Immature natural killer cell (primary cell): ENCODE results near the gene SORCS1. TPM values are rescaled to one million over a fixed set of nuclear protein-coding genes. Genes with fewer than 3 reads are reported as not detected.

Experiments used
- DNase-seq, 3 donors: peaks; one replicate each; pipeline ENCODE4 v3.0.0; 2022; ENCODE audit warnings: mixed read lengths in 1 of 3
- H3K27ac Mint-ChIP-seq, 6 donors: one replicate each; pipeline ENCODE4 v1.8.0; 2020; ENCODE audit warnings: mixed read lengths in 6 of 6, mild to moderate bottlenecking in 5 of 6, inconsistent platforms in 4 of 6, moderate library complexity in 3 of 6
- H3K27me3 Mint-ChIP-seq, 3 donors: one replicate each; pipeline ENCODE4 v1.8.0; 2020 to 2021; ENCODE audit warnings: low read depth in 3 of 3, mild to moderate bottlenecking in 3 of 3, mixed read lengths in 3 of 3, moderate library complexity in 3 of 3, inconsistent platforms in 1 of 3
- H3K36me3 Mint-ChIP-seq, 3 donors: one replicate each; pipeline ENCODE4 v1.8.0; 2020; ENCODE audit warnings: mixed read lengths in 3 of 3, inconsistent platforms in 2 of 3, mild to moderate bottlenecking in 2 of 3
- H3K4me1 Mint-ChIP-seq, 2 donors: one replicate each; pipeline ENCODE4 v1.8.0; 2020; ENCODE audit warnings: inconsistent platforms in 2 of 2, mild to moderate bottlenecking in 2 of 2, mixed read lengths in 2 of 2, moderate library complexity in 1 of 2
- H3K4me3 Mint-ChIP-seq, 5 donors: one replicate each; pipeline ENCODE4 v1.8.0; 2020; ENCODE audit warnings: mild to moderate bottlenecking in 5 of 5, mixed read lengths in 5 of 5, inconsistent platforms in 3 of 5, moderate library complexity in 3 of 5
- H3K9me3 Mint-ChIP-seq, 6 donors: one replicate each; pipeline ENCODE4 v1.8.0; 2020; ENCODE audit warnings: mild to moderate bottlenecking in 6 of 6, mixed read lengths in 6 of 6, inconsistent platforms in 4 of 6, moderate library complexity in 3 of 6
- polyA plus RNA-seq, 3 donors: library from polyadenylated mRNA; unstranded; fragments of 300-500 nt; fragmentation: Illumina TruSeq; gene quantifications; one replicate each; pipeline ENCODE4 v1.2.3, GENCODE V29; 2021

Gene SORCS1
- polyA plus RNA-seq, 3 donors from 2014 or later: not detected

DNA sequence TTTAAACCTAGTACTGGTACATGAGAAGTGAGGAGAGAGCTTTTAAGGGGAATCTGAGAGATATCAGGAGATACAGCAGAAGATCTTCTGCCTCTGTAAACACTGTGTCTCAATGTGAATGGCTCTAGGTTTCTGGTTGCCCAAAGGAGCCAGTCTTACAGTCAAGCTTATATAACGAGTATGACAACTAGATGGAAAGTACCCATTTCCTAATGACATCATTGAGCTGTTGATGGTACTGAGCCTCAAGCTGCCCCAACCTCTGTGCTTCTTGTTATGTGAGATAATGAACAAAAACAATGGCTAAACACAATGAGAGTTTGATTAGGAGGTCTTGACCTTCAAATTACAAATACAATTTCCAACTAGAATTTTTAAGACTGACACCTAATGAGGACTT is 451.5 kb downstream of the SORCS1 start:
- peaks cover 0 to 2% (median 0%) of the 10 kb centered on the region in 6 donors for H3K9me3 Mint-ChIP-seq
- DNase-seq: no peak
- no peak overlapping the region for H3K4me3 Mint-ChIP-seq
- no peak overlapping the region for H3K27ac Mint-ChIP-seq
- peaks cover 1 to 5% (median 2%) of the 10 kb centered on the region in 3 donors for H3K27me3 Mint-ChIP-seq
- H3K4me1 Mint-ChIP-seq: peaks cover 0 to 3% of the 10 kb centered on the region in 2 donors
- no peaks in the 10 kb centered on the region for H3K36me3 Mint-ChIP-seq

GRCh38 chr10:106711313-106711906 is 453.1 kb downstream of the SORCS1 start:
- Mint-ChIP-seq H3K27me3 (peaks cover 1 to 5% (median 2%) of the 10 kb centered on the region in 3 donors), H3K4me1 (peaks cover 0 to 3% of the 10 kb centered on the region in 2 donors), H3K36me3 (no peaks in the 10 kb centered on the region), H3K27ac (no peak overlapping the region), H3K4me3 (no peak overlapping the region), H3K9me3 (peaks cover 0 to 2% (median 0%) of the 10 kb centered on the region in 6 donors)
- peak; percentile 7 to 24 (median 21) for DNase-seq

GRCh38 chr10:106708506-106708905 is 456.0 kb downstream of the SORCS1 start:
- H3K4me1 Mint-ChIP-seq: no peaks in the 10 kb centered on the region
- H3K27ac Mint-ChIP-seq: no peak overlapping the region
- peaks cover 1 to 7% (median 2%) of the 10 kb centered on the region in 3 donors for H3K27me3 Mint-ChIP-seq
- H3K36me3 Mint-ChIP-seq: no peaks in the 10 kb centered on the region
- DNase-seq: no peak
- no peak overlapping the region for H3K4me3 Mint-ChIP-seq
- peaks cover 0 to 2% (median 0%) of the 10 kb centered on the region in 6 donors for H3K9me3 Mint-ChIP-seq

DNA sequence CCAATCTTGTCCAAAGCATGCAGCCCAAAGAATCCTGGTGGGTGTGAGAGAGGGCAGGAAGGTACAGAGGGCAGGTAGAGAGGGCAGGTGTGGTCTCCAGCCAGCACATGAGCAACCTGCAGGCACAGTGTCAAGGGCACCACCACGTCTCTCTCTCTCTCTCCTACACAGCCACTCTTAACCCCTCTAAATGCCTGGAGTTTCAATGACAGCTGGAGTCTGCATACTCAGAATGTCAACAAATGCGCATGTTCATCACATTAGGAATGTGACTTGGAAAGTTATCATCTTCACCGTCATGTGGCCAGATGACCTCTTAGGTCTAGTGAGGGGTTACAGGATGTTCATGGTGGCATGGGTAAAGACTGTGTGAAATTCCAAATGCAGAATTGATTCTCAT is 456.8 kb downstream of the SORCS1 start:
- DNase-seq: no peak
- Mint-ChIP-seq H3K27me3 (peaks cover 1 to 7% (median 2%) of the 10 kb centered on the region in 3 donors), H3K9me3 (peaks cover 0 to 2% (median 0%) of the 10 kb centered on the region in 6 donors), H3K36me3 (no peaks in the 10 kb centered on the region), H3K4me1 (no peaks in the 10 kb centered on the region), H3K4me3 (no peak overlapping the region), H3K27ac (no peak overlapping the region)

GRCh38 chr10:106706127-106706526 is 458.4 kb downstream of the SORCS1 start:
- no peak for DNase-seq
- H3K27ac Mint-ChIP-seq: peak overlapping the region in 1 of 6 donors; percentile 25
- H3K9me3 Mint-ChIP-seq: peaks cover 0 to 2% (median 0%) of the 10 kb centered on the region in 6 donors
- H3K4me3 Mint-ChIP-seq: no peak overlapping the region
- H3K36me3 Mint-ChIP-seq: no peaks in the 10 kb centered on the region
- peaks cover 1 to 4% (median 1%) of the 10 kb centered on the region in 3 donors for H3K27me3 Mint-ChIP-seq
- H3K4me1 Mint-ChIP-seq: no peaks in the 10 kb centered on the region

DNA sequence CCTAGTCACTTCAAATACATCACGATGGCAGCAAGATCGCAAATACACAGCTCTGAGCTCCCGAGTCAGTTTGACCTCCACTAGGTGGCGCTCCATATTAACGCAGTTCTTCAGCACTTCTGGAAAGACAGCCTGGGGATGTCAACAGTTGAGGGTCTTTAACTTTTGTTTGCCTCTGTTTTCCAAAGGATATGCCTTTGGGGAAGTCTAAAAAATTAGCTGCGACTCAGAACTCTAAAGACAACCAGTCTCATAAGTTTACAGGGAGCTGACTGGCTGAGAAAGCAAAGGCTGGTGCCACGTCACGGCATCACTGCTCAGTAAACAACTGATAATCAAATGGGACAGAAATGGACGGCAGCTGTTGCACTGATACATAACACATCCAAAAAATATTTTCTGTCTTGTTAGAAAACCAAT is 458.8 kb downstream of the SORCS1 start:
- Mint-ChIP-seq H3K27ac (no peak overlapping the region), H3K4me1 (no peaks in the 10 kb centered on the region), H3K4me3 (no peak overlapping the region), H3K9me3 (peaks cover 0 to under 1% (median 0%) of the 10 kb centered on the region in 6 donors), H3K36me3 (no peaks in the 10 kb centered on the region), H3K27me3 (peaks cover 0 to 4% (median 1%) of the 10 kb centered on the region in 3 donors)
- peak; percentile 8 to 36 (median 31) for DNase-seq

DNA sequence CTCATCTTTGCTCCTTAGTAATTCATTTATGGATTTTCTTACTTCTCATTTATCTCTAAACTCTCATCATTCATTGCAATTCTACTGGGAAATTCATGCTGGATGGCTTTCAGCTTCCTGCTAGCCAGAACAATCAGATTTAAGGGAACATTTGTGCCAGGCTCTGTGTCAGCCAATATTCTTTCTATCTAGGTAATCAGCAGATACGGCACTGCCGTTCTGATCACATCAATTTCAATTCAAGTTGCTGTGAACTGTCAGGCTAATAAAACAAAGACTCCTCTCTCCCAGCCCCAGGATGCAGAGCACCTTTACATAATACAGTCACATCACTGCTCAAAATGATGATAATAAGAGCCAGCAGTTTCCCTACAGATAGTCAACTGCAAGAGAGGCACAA is 468.3 kb downstream of the SORCS1 start:
- no peaks in the 10 kb centered on the region for H3K4me1 Mint-ChIP-seq
- H3K9me3 Mint-ChIP-seq: no peaks in the 10 kb centered on the region
- H3K27me3 Mint-ChIP-seq: peaks cover 0 to 12% (median 4%) of the 10 kb centered on the region in 3 donors
- H3K27ac Mint-ChIP-seq: no peak overlapping the region
- no peak overlapping the region for H3K4me3 Mint-ChIP-seq
- no peak for DNase-seq
- H3K36me3 Mint-ChIP-seq: no peaks in the 10 kb centered on the region

DNA sequence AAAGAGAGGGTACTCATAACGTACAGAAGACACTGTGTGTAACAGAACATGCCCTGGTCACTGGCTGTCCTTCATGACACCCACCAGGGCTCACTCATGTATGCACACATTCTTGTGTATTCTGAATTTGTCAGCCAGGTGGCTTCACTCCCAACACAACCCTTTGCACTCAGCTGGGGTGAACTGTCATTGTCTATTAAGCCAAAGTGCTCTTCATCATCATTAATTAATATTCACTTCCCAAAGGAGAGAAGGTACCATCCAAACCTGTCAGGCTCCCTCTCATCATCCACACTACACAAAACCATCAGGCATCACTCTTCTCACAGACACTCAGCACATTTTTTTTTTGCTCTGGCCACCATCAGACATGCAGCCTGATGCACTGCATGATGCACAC is 469.8 kb downstream of the SORCS1 start:
- H3K36me3 Mint-ChIP-seq: no peaks in the 10 kb centered on the region
- H3K27ac Mint-ChIP-seq: no peak overlapping the region
- no peaks in the 10 kb centered on the region for H3K4me1 Mint-ChIP-seq
- H3K27me3 Mint-ChIP-seq: peaks cover 0 to 11% (median 4%) of the 10 kb centered on the region in 3 donors
- no peak overlapping the region for H3K4me3 Mint-ChIP-seq
- no peak for DNase-seq
- no peaks in the 10 kb centered on the region for H3K9me3 Mint-ChIP-seq

DNA sequence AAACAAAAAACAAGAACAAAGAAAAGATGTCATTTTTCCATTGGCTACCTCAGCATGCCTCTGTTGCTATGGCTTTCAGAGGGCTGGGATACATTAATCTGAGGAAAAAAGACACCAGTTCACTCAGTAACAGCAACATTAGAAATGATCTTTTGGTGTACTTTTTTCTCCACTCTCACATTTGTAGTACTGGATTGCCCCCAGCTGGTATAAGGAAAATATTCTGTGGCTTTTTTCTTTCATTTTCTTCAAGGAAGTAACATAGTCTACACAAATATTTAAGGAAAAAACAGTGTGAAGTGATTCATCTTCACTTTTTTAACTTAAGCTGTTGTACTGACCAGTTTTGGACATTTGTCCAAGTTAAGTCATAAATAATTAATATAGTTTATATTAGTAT is 482.3 kb downstream of the SORCS1 start:
- DNase-seq: no peak
- no peaks in the 10 kb centered on the region for H3K36me3 Mint-ChIP-seq

GRCh38 chr10:106680061-106680460 is 484.4 kb downstream of the SORCS1 start:
- Mint-ChIP-seq H3K4me3 (no peak overlapping the region), H3K27ac (no peak overlapping the region), H3K36me3 (no peaks in the 10 kb centered on the region), H3K9me3 (peaks cover 0 to 3% (median 0%) of the 10 kb centered on the region in 6 donors), H3K4me1 (no peaks in the 10 kb centered on the region), H3K27me3 (no peaks in the 10 kb centered on the region)
- no peak for DNase-seq

More for the DNA sequence above, 482.3 kb downstream of the SORCS1 start:
- Mint-ChIP-seq H3K4me1 (no peaks in the 10 kb centered on the region), H3K9me3 (peaks cover 0 to 3% (median 0%) of the 10 kb centered on the region in 6 donors), H3K27ac (no peak overlapping the region), H3K4me3 (no peak overlapping the region), H3K27me3 (peaks cover 0 to 1% (median 0%) of the 10 kb centered on the region in 3 donors)

- H3K27me3 Mint-ChIP-seq: no peaks in the 10 kb centered on the region
Observed at GRCh38 chr10:106679314-106679713, 485.2 kb downstream of the SORCS1 start.

DNA sequence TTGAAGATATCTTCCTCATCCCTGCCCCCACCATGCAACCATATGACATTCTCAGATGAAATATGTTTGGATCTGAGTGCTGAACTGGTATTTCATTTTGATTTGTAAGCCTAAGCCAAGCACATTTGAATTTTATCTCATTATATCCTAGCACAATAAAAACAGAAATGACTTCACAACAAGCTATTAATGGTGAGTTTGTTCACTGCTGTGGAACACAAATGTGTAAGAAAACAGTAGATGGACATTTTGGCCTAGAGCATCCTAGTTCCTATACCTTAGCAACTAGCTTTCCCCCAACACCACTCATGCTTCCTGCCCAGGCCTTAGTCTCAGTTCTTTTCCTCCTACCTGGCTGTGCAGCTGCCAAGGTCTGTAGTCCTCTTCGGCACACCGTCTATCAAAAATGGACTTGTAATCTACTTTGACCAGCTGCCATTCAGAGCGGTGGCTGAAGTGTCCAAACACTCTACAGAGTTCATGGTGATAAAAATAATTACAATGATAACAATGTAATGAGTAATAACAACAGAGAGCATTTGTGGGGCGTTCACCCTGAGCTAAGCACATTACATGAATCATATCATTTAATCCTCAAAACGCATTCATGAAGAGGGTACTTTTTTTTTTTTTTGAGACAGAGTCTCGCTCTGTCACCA is 491.9 kb downstream of the SORCS1 start:
- Mint-ChIP-seq H3K27me3 (no peaks in the 10 kb centered on the region), H3K4me1 (no peaks in the 10 kb centered on the region), H3K36me3 (no peaks in the 10 kb centered on the region), H3K9me3 (peaks cover 0 to 2% (median 0%) of the 10 kb centered on the region in 6 donors), H3K4me3 (no peak overlapping the region), H3K27ac (no peak overlapping the region)
- no peak for DNase-seq

More at GRCh38 chr10:106679314-106679713, 485.2 kb downstream of the SORCS1 start:
- H3K4me3 Mint-ChIP-seq: no peak overlapping the region
- H3K36me3 Mint-ChIP-seq: no peaks in the 10 kb centered on the region
- peaks cover 0 to 3% (median 0%) of the 10 kb centered on the region in 6 donors for H3K9me3 Mint-ChIP-seq
- no peak overlapping the region for H3K27ac Mint-ChIP-seq
- no peak for DNase-seq
- no peaks in the 10 kb centered on the region for H3K4me1 Mint-ChIP-seq

- no peaks in the 10 kb centered on the region for H3K36me3 Mint-ChIP-seq
- no peaks in the 10 kb centered on the region for H3K27me3 Mint-ChIP-seq
- H3K4me3 Mint-ChIP-seq: no peak overlapping the region
- H3K4me1 Mint-ChIP-seq: no peaks in the 10 kb centered on the region
- no peak overlapping the region for H3K27ac Mint-ChIP-seq
- no peak for DNase-seq
- peaks cover 0 to 3% (median 2%) of the 10 kb centered on the region in 6 donors for H3K9me3 Mint-ChIP-seq
Observed at GRCh38 chr10:106661767-106662140, 502.8 kb downstream of the SORCS1 start.

GRCh38 chr10:106661133-106661766 is 503.3 kb downstream of the SORCS1 start:
- no peak overlapping the region for H3K27ac Mint-ChIP-seq
- no peaks in the 10 kb centered on the region for H3K36me3 Mint-ChIP-seq
- DNase-seq: no peak
- H3K27me3 Mint-ChIP-seq: no peaks in the 10 kb centered on the region
- peaks cover 0 to 3% (median 1%) of the 10 kb centered on the region in 6 donors for H3K9me3 Mint-ChIP-seq
- no peaks in the 10 kb centered on the region for H3K4me1 Mint-ChIP-seq
- H3K4me3 Mint-ChIP-seq: no peak overlapping the region
